Activated T-cell treated with anti-CD3 and anti-CD28 coated beads, Interleukin-2, amount 50 U/mL, for 1 hour (primary cell): ENCODE data around the gene PLA2G15.

ENCODE experiments used
- DNase-seq: peaks from one replicate; pipeline ENCODE4 v3.0.0-alpha.2; 2020

The PLA2G15 gene, protein sequence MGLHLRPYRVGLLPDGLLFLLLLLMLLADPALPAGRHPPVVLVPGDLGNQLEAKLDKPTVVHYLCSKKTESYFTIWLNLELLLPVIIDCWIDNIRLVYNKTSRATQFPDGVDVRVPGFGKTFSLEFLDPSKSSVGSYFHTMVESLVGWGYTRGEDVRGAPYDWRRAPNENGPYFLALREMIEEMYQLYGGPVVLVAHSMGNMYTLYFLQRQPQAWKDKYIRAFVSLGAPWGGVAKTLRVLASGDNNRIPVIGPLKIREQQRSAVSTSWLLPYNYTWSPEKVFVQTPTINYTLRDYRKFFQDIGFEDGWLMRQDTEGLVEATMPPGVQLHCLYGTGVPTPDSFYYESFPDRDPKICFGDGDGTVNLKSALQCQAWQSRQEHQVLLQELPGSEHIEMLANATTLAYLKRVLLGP

DNA sequence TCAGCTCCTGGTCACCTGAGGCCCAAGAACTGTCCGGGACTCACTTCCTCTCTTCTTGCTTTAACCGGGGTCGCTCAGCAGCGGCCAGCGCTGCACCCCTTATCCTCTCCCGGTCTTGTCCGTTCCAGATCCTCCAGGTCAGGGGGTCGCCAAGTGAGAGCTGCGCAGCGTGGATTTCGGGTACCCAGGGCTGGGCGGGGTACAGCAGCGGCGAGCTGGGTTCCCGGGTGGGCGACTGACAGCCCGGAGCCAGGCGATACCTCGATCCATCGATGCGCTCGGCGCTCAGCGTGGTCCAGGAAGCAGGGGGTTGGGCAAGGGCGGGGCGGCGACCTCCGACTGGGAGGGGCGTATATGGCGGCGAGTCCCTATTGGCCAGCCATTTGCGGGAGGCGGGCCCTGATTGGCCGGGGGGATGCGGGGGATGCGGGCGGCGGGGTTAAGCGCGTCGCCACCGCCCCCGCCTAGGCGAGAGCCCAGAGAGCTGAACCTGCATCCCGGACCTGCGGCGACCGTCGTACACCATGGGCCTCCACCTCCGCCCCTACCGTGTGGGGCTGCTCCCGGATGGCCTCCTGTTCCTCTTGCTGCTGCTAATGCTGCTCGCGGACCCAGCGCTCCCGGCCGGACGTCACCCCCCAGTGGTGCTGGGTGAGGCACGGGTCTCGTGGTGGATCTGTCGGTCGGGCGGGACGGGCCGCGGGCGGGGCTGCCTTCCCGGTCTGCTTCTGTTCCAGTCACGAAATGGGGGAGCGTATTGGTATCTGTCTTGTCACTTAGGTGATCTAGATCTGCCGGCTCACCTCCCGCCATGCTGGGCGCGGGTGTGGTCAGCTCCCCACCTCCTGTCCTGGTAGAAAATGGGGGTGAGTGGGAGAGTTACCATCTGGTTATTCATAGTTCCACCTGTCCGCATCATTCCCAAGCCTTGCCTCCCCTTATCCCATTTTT lies at the start of gene PLA2G15:
Gene PLA2G15 (plus strand): TSS at position 471 of the 951 bp plus-strand sequence. CDS start 54 bp downstream, at position 525.
- peak; percentile 99 for DNase-seq

- no peak for DNase-seq
These were observed 47.9 kb upstream of the PLA2G15 start for GRCh38 chr16:68197250-68197649.

DNA sequence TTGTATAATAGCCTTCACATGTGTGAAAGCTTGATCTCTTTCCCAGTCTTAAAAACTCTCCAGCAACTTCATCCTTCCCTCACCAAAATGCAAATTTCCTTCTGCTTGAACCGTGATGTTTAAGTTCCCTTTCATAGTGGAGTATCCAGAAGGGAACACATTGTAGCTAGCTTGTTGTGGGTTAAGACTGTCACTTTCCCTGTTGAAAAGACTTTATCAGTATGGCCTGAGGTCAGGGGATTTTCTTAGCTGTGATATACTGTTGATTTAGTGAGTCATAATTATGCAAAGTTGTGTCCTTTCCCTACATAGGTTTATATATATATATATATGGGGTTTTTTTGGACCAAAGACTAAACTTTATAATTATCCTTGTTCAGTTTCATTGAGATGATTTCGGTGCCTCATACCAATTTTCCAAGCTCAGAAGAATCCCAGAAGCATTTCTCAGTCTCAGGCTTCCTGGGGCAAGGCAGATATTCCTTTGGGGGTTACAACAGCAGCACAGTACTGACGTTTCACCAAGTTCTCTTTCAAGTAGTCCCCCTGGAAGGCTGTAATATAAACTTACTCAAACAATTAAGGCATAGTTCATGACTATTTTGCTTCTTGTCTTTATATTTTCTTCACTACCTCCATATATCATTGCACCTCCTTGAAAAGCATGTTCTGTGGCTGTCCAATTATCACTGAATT lies 44.9 kb upstream of the PLA2G15 start:
- no peak for DNase-seq

GRCh38 chr16:68202091-68202519 lies 43.1 kb upstream of the PLA2G15 start:
- DNase-seq: no peak

- no peak for DNase-seq
These were observed 38.9 kb upstream of the PLA2G15 start for GRCh38 chr16:68206245-68206644.

DNA sequence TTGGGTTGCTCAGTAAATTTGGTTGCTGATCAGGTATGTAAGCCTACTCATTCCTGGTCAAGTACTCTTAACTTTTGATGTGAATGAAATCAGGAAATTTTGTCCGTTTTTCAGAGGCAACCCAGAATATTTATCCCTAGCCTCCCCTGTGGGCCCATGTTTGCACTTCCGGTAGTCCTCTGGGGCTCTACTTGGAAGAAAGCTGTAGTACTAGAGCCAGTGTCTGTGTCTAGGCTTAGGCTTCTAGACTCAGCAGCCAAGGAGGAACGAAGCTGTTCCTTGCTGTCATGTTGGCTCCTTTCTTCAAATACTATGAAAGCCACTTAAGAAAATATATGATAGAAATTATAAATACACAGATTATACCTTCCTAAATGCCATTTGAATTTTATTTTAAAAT lies 30.4 kb upstream of the PLA2G15 start:
- DNase-seq: no peak

- DNase-seq: no peak
These were observed 29.9 kb upstream of the PLA2G15 start for GRCh38 chr16:68215302-68215701.

GRCh38 chr16:68216240-68216639 lies 28.9 kb upstream of the PLA2G15 start:
- no peak for DNase-seq

DNA sequence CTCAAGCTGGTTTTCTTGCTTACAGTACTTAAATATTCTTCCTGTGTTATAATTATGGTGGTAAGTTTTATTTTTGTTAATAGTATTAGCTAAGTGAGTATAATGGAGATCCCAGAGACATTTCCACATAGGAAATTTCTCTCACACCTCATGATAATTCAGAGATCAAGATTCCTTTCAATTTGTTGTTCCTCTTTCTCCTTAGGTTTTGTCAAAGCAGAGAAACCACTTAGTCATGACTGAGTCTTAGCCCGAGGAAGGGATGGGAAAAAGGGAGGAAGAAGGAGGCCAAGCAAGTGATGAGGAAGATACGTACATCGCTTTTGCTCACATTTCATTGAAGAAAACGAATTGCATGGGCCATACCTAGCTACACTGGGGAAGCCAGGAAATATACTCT lies 27.7 kb upstream of the PLA2G15 start:
- DNase-seq: no peak

GRCh38 chr16:68219725-68220351 lies 25.3 kb upstream of the PLA2G15 start:
- no peak for DNase-seq

DNA sequence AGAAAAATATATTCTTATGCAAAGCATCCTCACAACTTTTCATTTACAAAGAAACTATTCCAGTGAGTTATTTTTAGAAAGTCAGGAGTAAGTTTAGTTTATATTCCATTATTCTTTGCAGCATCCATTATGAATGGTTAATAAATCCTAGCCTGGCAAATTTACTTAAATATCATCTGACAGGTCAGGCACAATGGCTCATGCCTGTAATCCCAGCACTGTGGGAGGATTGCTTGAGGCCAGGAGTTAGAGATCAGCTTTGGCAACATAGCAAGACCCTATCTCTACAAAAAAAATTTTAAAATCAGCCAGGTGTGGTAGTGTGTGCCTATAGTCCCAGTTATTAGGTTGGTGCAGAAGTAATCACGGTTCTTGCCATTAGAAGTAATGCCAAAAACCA lies 22.1 kb upstream of the PLA2G15 start:
- no peak for DNase-seq

GRCh38 chr16:68226116-68226515 lies 19.1 kb upstream of the PLA2G15 start:
- no peak for DNase-seq

DNA sequence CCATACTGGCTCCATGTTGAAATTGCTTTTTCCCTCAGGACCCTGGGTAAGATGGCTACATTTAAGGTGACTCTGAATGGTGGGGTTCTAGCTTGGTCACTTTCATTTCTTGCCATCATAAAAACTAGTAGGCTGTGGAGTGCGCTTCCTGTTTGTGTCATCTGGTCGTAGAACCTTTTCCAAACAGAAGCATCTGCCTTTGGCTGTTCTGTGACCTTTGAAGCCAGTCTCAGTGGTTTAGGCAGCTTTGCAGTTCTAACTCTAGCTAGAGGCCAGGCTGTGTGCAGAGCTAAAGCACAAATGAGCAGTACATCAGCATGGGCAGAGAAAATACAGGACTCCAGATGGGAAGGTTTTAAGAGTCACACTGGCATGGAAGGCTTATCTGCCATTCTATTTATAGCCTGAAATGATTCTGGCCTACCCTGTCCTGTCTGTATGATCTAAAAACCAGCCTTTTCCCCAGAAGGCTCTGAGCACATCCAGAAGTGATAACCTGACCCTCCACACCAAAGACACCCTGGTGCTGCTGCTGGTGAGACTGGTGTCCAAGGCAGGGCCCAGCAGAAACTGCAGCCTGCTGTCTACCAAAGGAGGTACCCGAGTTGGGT lies 17.9 kb upstream of the PLA2G15 start:
- no peak for DNase-seq

DNA sequence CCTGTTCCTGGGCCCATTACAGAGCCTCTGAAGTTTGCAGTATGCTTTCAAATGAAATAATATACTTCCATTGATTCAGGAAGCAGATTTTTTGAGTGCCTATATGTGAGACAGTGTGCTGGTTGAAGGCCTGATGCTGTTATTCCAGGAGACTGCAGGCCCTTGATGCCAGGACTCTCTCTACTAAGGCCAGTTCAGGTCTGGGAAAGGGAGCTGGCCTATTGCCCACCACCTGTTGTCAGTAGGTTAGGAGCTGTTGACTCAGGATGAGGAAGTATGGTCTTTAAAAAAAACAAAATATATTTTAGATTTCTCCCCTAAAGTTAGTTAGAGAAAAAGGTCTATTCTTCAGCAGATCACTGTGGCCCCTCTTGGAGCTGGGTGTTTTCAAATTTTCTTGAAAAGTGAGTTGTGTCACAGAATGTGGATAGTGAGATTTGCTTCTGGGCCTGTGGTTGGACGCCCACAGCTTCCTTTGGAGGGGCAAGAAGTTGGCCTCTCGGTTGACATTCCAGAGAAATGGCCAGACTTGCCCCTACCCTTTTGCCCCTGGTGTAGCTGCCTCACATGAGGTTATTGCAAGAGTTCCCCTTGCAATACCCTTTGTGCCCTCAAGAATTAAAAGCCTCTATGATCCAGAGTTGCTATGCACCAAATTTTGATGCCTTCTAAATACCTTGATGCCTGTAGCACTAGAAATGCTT lies 17.2 kb upstream of the PLA2G15 start:
- no peak for DNase-seq

DNA sequence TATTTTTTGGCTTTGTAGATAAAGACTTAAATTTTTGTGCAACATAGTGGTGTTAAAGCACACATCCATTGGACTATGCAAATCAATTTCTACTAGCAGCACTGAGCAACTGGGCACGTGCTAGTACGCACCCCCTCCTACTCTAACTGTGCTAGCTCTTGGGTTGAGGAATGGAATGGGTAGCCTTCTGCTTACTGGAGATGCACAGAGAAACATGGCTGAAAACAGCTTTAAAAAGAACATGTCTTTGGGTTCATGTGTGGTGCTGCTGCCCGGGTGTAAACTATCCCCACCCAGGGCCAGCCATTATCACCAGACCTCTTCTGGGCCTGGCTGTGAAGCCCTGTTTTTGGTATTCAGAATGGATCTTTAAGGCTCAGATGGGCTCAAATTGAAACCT lies 16.5 kb upstream of the PLA2G15 start:
- DNase-seq: no peak

DNA sequence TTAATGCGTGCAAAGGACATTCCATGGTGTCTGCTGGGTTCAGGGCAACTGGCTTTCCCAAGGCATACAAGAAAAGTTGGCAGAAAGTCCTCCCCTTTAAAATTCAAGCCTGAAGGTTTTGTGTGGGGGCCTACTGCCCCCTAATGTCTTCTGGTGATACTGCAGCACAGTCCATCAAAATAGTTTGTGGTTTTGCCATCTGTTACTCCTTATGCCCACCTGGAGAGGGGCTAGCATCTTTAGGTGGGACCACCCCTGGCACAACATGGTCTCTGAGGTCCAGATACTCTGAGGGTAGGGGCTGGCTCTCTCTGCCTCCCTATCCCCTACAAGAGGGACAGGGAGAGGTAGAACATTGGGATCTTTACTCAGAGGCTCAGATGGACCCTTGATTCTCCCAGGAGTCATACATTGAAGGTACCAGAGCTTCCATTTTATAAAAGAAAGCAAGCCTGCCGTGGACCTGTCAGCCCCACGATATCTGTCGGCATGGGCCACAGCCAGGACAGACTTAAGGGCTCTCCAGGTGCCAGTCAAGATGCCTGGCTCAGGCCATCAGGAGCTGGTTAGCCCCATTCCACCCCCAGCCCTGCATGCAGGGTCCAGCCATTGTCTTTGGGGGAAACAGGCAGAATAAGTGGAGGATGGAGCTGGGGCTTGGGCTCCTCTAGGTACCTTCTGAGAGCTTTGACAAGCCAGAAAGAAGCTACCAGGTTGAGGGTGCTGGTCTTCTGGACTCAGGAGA lies 15.6 kb upstream of the PLA2G15 start:
- peak; percentile 61 for DNase-seq

DNA sequence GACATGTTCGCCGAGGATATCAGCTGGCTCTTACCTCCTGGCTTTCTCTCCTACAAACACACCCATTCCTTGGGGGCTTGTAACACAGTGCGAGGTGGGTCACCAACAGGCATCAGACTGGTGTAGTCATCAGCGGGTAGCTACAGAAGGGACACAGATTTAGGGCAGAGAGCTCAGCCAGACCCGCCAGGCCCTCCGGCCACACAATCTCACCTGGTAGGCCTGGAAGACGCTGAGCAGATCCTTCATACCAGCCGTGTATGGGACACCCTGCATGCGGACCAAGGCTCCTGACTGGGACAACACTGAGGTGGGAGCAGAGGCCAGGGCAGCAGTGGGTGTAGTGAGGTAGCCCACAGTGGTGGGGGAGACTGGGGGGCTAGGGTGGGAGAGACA lies 15.0 kb upstream of the PLA2G15 start:
- DNase-seq: no peak

- peak; percentile 10 for DNase-seq
These were observed 14.2 kb upstream of the PLA2G15 start for GRCh38 chr16:68230956-68231355.

GRCh38 chr16:68231384-68232136 lies 13.6 kb upstream of the PLA2G15 start:
- DNase-seq: no peak

DNA sequence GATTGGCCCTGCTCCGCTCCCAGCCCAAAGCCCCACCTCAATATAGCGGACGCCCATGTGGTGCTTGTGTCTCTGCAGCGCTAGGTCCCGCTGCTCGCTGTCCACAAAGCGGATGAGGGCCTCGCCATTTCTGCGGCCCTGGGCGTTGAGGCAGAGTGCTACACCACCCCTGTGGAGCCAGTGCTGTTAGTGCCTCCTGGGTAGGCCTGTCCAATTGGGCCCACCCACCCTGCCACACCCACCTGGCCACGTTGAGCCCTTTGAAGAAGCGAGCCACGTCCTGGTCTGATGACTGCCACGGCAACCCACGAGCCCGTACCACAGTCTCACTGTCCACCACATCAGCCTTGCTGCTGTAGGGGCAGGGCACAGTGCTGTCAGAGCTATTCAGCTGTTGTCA lies 12.8 kb upstream of the PLA2G15 start:
- peak; percentile 22 for DNase-seq
